ENCODE measurements around the gene STAT5A. TPM values are rescaled to one million over a fixed set of nuclear protein-coding genes. Genes with fewer than 3 reads are reported as not detected.

The STAT5A gene
- total RNA-seq, 2 donors from 2014 or later = 16.9 to 51.2 TPM

GRCh38 chr17:42266918-42267766 lies 21.2 kb upstream of the STAT5A start:
- H3K27ac ChIP-seq = no peak overlapping the region
- no peaks in the 10 kb centered on the region for H3K9me3 ChIP-seq
- H3K36me3 ChIP-seq = no peaks in the 10 kb centered on the region
- TF ChIP-seq CTCF (IDR thresholded peaks at IDR 0.05) = no peak
- H3K4me1 ChIP-seq = peaks cover 0 to 6% of the 10 kb centered on the region in 2 donors
- no peak overlapping the region for H3K4me3 ChIP-seq
- DNase-seq (ENCODE audit: low spot score) = no peak
- H3K27me3 ChIP-seq = no peaks in the 10 kb centered on the region

DNA sequence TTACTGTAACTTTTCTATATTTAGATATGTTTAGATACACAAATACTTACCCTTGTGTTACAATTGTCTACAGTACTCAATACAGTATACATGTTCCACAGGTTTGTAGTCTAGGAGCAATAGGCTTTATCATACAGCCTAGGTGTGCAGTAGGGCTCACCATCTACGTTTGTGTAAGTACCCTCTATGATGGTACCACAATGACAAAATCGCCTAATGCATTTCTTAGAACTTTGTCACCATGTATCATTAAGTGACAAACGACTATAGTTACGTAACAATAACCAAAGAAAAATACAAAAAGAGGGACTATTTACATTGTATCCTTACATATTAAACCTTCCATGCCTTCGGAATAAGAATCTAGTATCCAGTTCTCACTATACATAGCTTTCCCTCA lies 20.1 kb upstream of the STAT5A start:
- no peak overlapping the region for H3K27ac ChIP-seq

GRCh38 chr17:42270170-42270535 lies 18.1 kb upstream of the STAT5A start:
- TF ChIP-seq CTCF (IDR thresholded peaks at IDR 0.05) = no peak
- no peaks in the 10 kb centered on the region for H3K27me3 ChIP-seq
- H3K4me3 ChIP-seq = no peak overlapping the region
- H3K9me3 ChIP-seq = no peaks in the 10 kb centered on the region
- no peaks in the 10 kb centered on the region for H3K36me3 ChIP-seq
- H3K27ac ChIP-seq = no peak overlapping the region
- no peak for DNase-seq (ENCODE audit: low spot score)
- peaks cover 0 to 24% of the 10 kb centered on the region in 2 donors for H3K4me1 ChIP-seq

More for the DNA sequence above, 20.1 kb upstream of the STAT5A start:
- no peaks in the 10 kb centered on the region for H3K27me3 ChIP-seq
- no peaks in the 10 kb centered on the region for H3K9me3 ChIP-seq
- peaks cover 0 to 13% of the 10 kb centered on the region in 2 donors for H3K4me1 ChIP-seq
- DNase-seq (ENCODE audit: low spot score) = no peak
- H3K4me3 ChIP-seq = no peak overlapping the region
- no peaks in the 10 kb centered on the region for H3K36me3 ChIP-seq
- no peak for TF ChIP-seq CTCF (IDR thresholded peaks at IDR 0.05)

DNA sequence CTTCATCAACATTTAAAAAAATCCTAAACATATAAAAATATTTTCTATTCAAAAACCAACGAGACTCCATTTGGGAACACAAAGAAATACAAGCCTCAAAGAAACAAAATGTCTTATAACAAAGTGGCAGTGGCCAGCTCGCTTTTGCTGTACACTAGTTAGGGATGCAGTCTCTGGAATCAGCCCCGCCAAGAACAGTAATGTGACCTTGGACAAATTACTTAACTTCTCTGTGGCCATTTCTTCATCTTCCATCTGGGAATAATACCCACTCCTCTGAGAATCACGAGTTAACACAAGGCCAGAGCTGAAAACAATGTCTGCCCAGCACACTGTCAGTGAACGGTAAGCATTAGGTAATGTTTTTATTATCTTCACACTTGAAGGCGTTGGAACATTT lies 17.7 kb upstream of the STAT5A start:
- H3K36me3 ChIP-seq = no peaks in the 10 kb centered on the region
- no peaks in the 10 kb centered on the region for H3K9me3 ChIP-seq
- no peak overlapping the region for H3K27ac ChIP-seq
- no peak overlapping the region for H3K4me3 ChIP-seq
- no peaks in the 10 kb centered on the region for H3K27me3 ChIP-seq
- peaks cover 0 to 27% of the 10 kb centered on the region in 2 donors for H3K4me1 ChIP-seq
- no peak for TF ChIP-seq CTCF (IDR thresholded peaks at IDR 0.05)
- no peak for DNase-seq (ENCODE audit: low spot score)

DNA sequence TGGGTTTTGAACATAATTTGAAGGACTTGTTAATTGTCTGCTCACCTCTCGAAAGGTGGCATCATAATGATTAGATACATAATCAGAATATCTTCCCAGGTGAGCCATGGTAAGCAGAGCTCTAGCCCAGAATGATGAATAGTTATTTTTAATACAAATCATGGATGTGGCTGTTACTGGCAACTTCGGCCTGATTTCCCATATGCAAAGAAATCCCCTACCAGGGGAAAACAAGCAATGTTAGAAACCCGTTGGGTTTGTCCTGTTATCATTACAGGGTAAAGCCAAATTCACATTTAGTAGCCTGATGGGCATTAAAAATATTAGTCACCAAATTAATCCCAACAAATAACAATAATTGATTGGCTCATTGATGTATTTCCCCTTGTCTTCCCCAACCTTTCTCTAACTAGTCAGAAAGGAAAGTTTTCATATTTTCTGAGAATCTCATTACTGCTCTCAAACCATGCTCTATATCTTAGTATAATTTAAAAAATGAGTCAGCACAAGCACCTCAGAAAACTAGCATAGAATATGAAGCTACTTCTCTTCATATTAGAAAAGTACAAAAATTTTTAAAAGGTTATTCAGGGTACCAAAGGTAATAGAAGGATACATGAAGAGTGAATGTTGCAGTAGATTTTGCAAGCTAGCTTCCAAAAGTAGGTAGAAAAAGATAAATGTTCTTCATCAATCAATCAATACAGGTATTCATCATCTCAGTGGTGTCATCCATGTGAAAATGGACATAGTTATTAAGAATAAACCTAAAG lies 17.1 kb upstream of the STAT5A start:
- H3K4me3 ChIP-seq = no peak overlapping the region
- no peaks in the 10 kb centered on the region for H3K27me3 ChIP-seq
- H3K4me1 ChIP-seq = peaks cover 0 to 27% of the 10 kb centered on the region in 2 donors
- no peak for TF ChIP-seq CTCF (IDR thresholded peaks at IDR 0.05)
- no peaks in the 10 kb centered on the region for H3K36me3 ChIP-seq
- no peaks in the 10 kb centered on the region for H3K9me3 ChIP-seq
- DNase-seq (ENCODE audit: low spot score) = no peak
- no peak overlapping the region for H3K27ac ChIP-seq

Measured in right atrium auricular region (tissue), 2 donors.